HCT116 (cell line): ENCODE measurements around the gene PISD.

Experiments
- CEBPB ChIP-seq: IDR thresholded peaks from 2 replicates; pipeline ENCODE4 v1.6.1; 2012; ENCODE audit warnings: low read depth
- ELF1 ChIP-seq: IDR thresholded peaks from 2 replicates; pipeline ENCODE4 v1.6.1; 2012; ENCODE audit warnings: low read depth, borderline replicate concordance
- EZH2 ChIP-seq: fragments of 200-600 bp; sonication (generic); IDR thresholded peaks from 2 replicates; pipeline ENCODE4 v1.6.1; 2017; ENCODE audit warnings: antibody characterized with exemption, mixed run types
- EZH2phosphoT487 ChIP-seq: fragments of 200-600 bp; IDR thresholded peaks from 2 replicates; pipeline ENCODE4 v1.6.1; 2018; ENCODE audit warnings: antibody characterized with exemption, borderline replicate concordance
- JUND ChIP-seq: IDR thresholded peaks from 2 replicates; pipeline ENCODE4 v1.6.1; 2012
- POLR2A ChIP-seq: IDR thresholded peaks from 2 replicates; pipeline ENCODE4 v1.7.0; 2011; ENCODE audit warnings: borderline replicate concordance; ENCODE audit not compliant: insufficient read depth, insufficient read length; ENCODE audit errors: extremely low read depth
- POLR2AphosphoS5 ChIP-seq: IDR thresholded peaks from 2 replicates; pipeline ENCODE4 v1.6.1; 2011; ENCODE audit warnings: mild to moderate bottlenecking, low read depth, low read length, moderate library complexity
- RAD21 ChIP-seq: IDR thresholded peaks from 2 replicates; pipeline ENCODE4 v1.6.1; 2012; ENCODE audit warnings: low read depth, mild to moderate bottlenecking
- SP1 ChIP-seq: IDR thresholded peaks from 2 replicates; pipeline ENCODE4 v1.6.1; 2012; ENCODE audit warnings: low read depth
- YY1 ChIP-seq: IDR thresholded peaks from 2 replicates; pipeline ENCODE4 v1.6.1; 2011; ENCODE audit warnings: low read length, low read depth, moderate library complexity, mild to moderate bottlenecking; ENCODE audit not compliant: insufficient replicate concordance; ENCODE audit errors: extremely low read depth
- TF ChIP-seq, protein P1 (sequence below), 3 experiments: fragments of 200-600 bp in 1 of 3; sonication (generic) in 1 of 3; IDR thresholded peaks in 2 of 3; conservative IDR thresholded peaks in 1 of 3; 2 replicates each; pipeline ENCODE4 v1.5.1; 2012 to 2017; ENCODE audit warnings: low read depth in 2 of 3, low read length in 2 of 3, antibody characterized with exemption in 1 of 3, borderline replicate concordance in 1 of 3, control low read depth in 1 of 3, mild to moderate bottlenecking in 1 of 3, mixed read lengths in 1 of 3, mixed run types in 1 of 3, moderate library complexity in 1 of 3; ENCODE audit not compliant: insufficient read depth in 1 of 3
- TF ChIP-seq, protein P2 (sequence below): IDR thresholded peaks from 2 replicates; pipeline ENCODE4 v1.6.1; 2012

DNA sequence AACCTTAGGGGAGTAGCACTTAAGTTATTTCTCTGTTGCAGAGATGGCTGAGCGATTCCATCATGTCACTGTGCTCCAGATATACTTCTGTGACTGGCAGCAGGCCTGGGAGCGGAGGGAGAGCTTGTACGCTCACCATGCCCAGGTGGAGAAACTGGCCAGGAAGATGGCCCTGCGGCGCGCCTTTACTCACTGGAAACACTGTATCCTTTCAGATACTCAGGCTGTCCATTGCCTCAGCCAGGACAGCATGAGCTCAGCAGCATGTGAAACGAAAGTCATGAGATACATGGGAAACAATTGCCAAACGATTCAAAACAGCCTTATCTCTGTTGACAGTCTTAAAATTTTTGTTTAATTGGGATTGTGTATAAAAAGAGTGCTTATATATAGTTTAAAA is 86.8 kb downstream of the PISD start:
- no peak for TF ChIP-seq JUND
- TF ChIP-seq, protein P1, sequence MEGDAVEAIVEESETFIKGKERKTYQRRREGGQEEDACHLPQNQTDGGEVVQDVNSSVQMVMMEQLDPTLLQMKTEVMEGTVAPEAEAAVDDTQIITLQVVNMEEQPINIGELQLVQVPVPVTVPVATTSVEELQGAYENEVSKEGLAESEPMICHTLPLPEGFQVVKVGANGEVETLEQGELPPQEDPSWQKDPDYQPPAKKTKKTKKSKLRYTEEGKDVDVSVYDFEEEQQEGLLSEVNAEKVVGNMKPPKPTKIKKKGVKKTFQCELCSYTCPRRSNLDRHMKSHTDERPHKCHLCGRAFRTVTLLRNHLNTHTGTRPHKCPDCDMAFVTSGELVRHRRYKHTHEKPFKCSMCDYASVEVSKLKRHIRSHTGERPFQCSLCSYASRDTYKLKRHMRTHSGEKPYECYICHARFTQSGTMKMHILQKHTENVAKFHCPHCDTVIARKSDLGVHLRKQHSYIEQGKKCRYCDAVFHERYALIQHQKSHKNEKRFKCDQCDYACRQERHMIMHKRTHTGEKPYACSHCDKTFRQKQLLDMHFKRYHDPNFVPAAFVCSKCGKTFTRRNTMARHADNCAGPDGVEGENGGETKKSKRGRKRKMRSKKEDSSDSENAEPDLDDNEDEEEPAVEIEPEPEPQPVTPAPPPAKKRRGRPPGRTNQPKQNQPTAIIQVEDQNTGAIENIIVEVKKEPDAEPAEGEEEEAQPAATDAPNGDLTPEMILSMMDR (IDR thresholded peaks at IDR 0.05 in 2 of 3, conservative IDR thresholded peaks at IDR 0.05 in 1 of 3; ENCODE audit: borderline replicate concordance in 1 of 3, insufficient read depth in 1 of 3, low read depth in 2 of 3, low read length in 2 of 3), result no peak
- TF ChIP-seq POLR2AphosphoS5, result no peak
- no peak for TF ChIP-seq EZH2
- TF ChIP-seq CEBPB, result no peak
- TF ChIP-seq RAD21, result no peak
- no peak for TF ChIP-seq POLR2A
- no peak for TF ChIP-seq YY1
- TF ChIP-seq, protein P2, sequence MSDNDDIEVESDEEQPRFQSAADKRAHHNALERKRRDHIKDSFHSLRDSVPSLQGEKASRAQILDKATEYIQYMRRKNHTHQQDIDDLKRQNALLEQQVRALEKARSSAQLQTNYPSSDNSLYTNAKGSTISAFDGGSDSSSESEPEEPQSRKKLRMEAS, result no peak
- no peak for TF ChIP-seq SP1
- no peak for TF ChIP-seq ELF1
- TF ChIP-seq EZH2phosphoT487, result no peak
